GM12878 (cell line): ENCODE measurements around the gene HPS3. TPM values are rescaled to one million over a fixed set of nuclear protein-coding genes. Genes with fewer than 3 reads are reported as not detected.
A peak's percentile ranks its signal among the peaks of the same experiment; 100 is the strongest.
"Not testable (repeated sequence)": the region's sequence is repeated elsewhere in the genome, so short reads cannot be mapped to it uniquely, and the experiment has no call there.

Experiments
- ATAC-seq: fragments of 200-7000 bp; cut with Tn5 transposase; 3 replicates; pipeline ENCODE4 v1.9.1; 2020; ENCODE audit warnings: mild to moderate bottlenecking, moderate library complexity
- BruUV-seq: library from RNA; stranded (reverse); fragments of 400-500 nt; replicated peaks from 2 replicates; lab custom pipeline; 2021; lab: Mats Ljungman, UMichigan
- CTCF ChIA-PET: fragments of 300-600 bp; sonication (Branson Sonifier 250); formaldehyde crosslinking; extraction: SDS; loops from one replicate; lab custom pipeline; 2021; ENCODE audit warnings: inconsistent platforms; lab: Yijun Ruan, JAX
- POLR2A ChIA-PET: fragments of 350-600 bp; formaldehyde crosslinking; extraction: SDS; loops from one replicate; lab custom pipeline; 2021; ENCODE audit warnings: inconsistent platforms; lab: Charles Lee
- RAD21 ChIA-PET: fragments of 300-600 bp; sonication (Branson Sonifier 250); formaldehyde crosslinking; loops from one replicate; lab custom pipeline; 2023; ENCODE audit warnings: antibody characterized with exemption; ENCODE audit not compliant: unreplicated experiment; lab: Charles Lee
- SMC1A ChIA-PET: fragments of 300-600 bp; sonication (Branson Sonifier 250); formaldehyde crosslinking; loops from one replicate; lab custom pipeline; 2023; ENCODE audit not compliant: unreplicated experiment, uncharacterized antibody; lab: Charles Lee
- DNase-seq: peaks from one replicate; pipeline ENCODE4 v3.0.0-alpha.2; 2011; ENCODE audit warnings: low read depth, low spot score
- FAIRE-seq: peaks from 3 replicates; lab custom pipeline; 2011; peaks lifted over from hg19 to GRCh38; lab: Jason Lieb, UNC
- H2AFZ ChIP-seq: 2 replicates; pipeline ENCODE4 v1.6.0; 2011; ENCODE audit warnings: low read depth, low read length, control low read depth; ENCODE audit not compliant: control insufficient read depth
- H3K27ac ChIP-seq: 2 replicates; pipeline ENCODE4 v1.5.1; 2011; ENCODE audit warnings: control low read depth; ENCODE audit not compliant: control insufficient read depth, insufficient read depth
- H3K27me3 ChIP-seq, 2 experiments: replicated peaks in 1 of 2; 2 replicates each; pipeline versions ENCODE4 v1.6.0 to v1.6.1; 2011; ENCODE audit warnings: low read length in 1 of 2; ENCODE audit not compliant: control insufficient read depth in 2 of 2, insufficient read depth in 2 of 2
- H3K36me3 ChIP-seq, 2 experiments: 2 replicates each; pipeline ENCODE4 v1.5.1; 2011; ENCODE audit warnings: low read length in 1 of 2; ENCODE audit not compliant: control insufficient read depth in 2 of 2, insufficient read depth in 2 of 2
- H3K4me1 ChIP-seq: 2 replicates; pipeline ENCODE4 v1.6.1; 2011; ENCODE audit warnings: mild to moderate bottlenecking, low read length, moderate library complexity, mixed read lengths; ENCODE audit not compliant: control insufficient read depth, insufficient read depth
- H3K4me2 ChIP-seq: 2 replicates; pipeline ENCODE4 v1.6.0; 2011; ENCODE audit warnings: control low read depth; ENCODE audit not compliant: control insufficient read depth, insufficient read depth
- H3K4me3 ChIP-seq: fragments of 200-600 bp; sonication (generic); 2 replicates; pipeline ENCODE4 v1.5.1; 2016
- H3K79me2 ChIP-seq: 2 replicates; pipeline ENCODE4 v1.6.0; 2011; ENCODE audit warnings: low read length; ENCODE audit not compliant: control insufficient read depth, insufficient read depth
- H3K9ac ChIP-seq: 2 replicates; pipeline ENCODE4 v1.8.0; 2011; ENCODE audit warnings: low read length, control low read depth, mixed read lengths; ENCODE audit not compliant: control insufficient read depth, insufficient read depth
- H3K9me3 ChIP-seq: replicated peaks from 3 replicates; pipeline ENCODE4 v1.5.1; 2011; ENCODE audit warnings: mild to moderate bottlenecking, low read length; ENCODE audit not compliant: control insufficient read depth, insufficient read depth
- H4K20me1 ChIP-seq: 2 replicates; pipeline ENCODE4 v1.6.0; 2011; ENCODE audit not compliant: control insufficient read depth, insufficient read depth
- BCL11A ChIP-seq: IDR thresholded peaks from 2 replicates; pipeline ENCODE4 v1.6.1; 2011; ENCODE audit warnings: low read depth, low read length
- BHLHE40 ChIP-seq, 2 experiments: fragments of 450-650 bp in 1 of 2; IDR thresholded peaks; 2 replicates each; pipeline ENCODE4 v1.6.1; 2011 to 2017; ENCODE audit warnings: low read depth in 2 of 2, borderline replicate concordance in 1 of 2, improper control_type of control experiment in 1 of 2, low read length in 1 of 2, mild to moderate bottlenecking in 1 of 2
- BMI1 ChIP-seq: fragments of 450-650 bp; IDR thresholded peaks from 2 replicates; pipeline ENCODE4 v1.6.1; 2016; ENCODE audit warnings: mild to moderate bottlenecking, moderate library complexity, borderline replicate concordance
- CEBPB ChIP-seq, 2 experiments: fragments of 150-350 bp in 1 of 2; IDR thresholded peaks; 2 replicates each; pipeline ENCODE4 v1.6.1; 2012 to 2014; ENCODE audit warnings: low read depth in 2 of 2, low read length in 2 of 2, borderline replicate concordance in 1 of 2, inconsistent platforms in 1 of 2
- DPF2 ChIP-seq: fragments of 450-650 bp; IDR thresholded peaks from 2 replicates; pipeline ENCODE4 v1.6.1; 2017; ENCODE audit warnings: mild to moderate bottlenecking
- JUNB ChIP-seq: IDR thresholded peaks from 2 replicates; pipeline ENCODE4 v1.6.1; 2016; ENCODE audit warnings: antibody characterized with exemption, mild to moderate bottlenecking
- JUND ChIP-seq: IDR thresholded peaks from 2 replicates; pipeline ENCODE4 v1.6.1; 2012; ENCODE audit warnings: low read depth, mild to moderate bottlenecking, low read length, improper control_type of control experiment, moderate library complexity
- NFIC ChIP-seq: IDR thresholded peaks from 2 replicates; pipeline ENCODE4 v1.6.1; 2012; ENCODE audit warnings: low read depth, mild to moderate bottlenecking, inconsistent platforms, low read length, moderate library complexity
- NR2F1 ChIP-seq: fragments of 450-650 bp; conservative IDR thresholded peaks from 2 replicates; pipeline ENCODE4 v1.6.1; 2017; ENCODE audit warnings: mild to moderate bottlenecking
- POLR2AphosphoS2 ChIP-seq: IDR thresholded peaks from 2 replicates; pipeline ENCODE4 v1.6.1; 2011; ENCODE audit warnings: low read depth, mild to moderate bottlenecking, low read length, improper control_type of control experiment, moderate library complexity
- RAD21 ChIP-seq: IDR thresholded peaks from 2 replicates; pipeline ENCODE4 v1.6.1; 2011; ENCODE audit warnings: mild to moderate bottlenecking, low read depth, low read length, moderate library complexity; ENCODE audit not compliant: insufficient read depth
- SMAD1 ChIP-seq: fragments of 450-650 bp; IDR thresholded peaks from 2 replicates; pipeline ENCODE4 v1.6.1; 2018; ENCODE audit warnings: mild to moderate bottlenecking, low read depth; ENCODE audit not compliant: partially characterized antibody
- ZNF207 ChIP-seq: fragments of 450-650 bp; IDR thresholded peaks from 2 replicates; pipeline ENCODE4 v1.6.1; 2014; ENCODE audit warnings: antibody characterized with exemption, mild to moderate bottlenecking, borderline replicate concordance
- ZNF217 ChIP-seq: fragments of 450-650 bp; IDR thresholded peaks from 2 replicates; pipeline ENCODE4 v1.6.1; 2017; ENCODE audit warnings: antibody characterized with exemption, mild to moderate bottlenecking
- WGBS: methylation state at CpG from one replicate; pipeline ENCODE4 v1.1.6; 2016; ENCODE audit warnings: low lambda C conversion rate; ENCODE audit not compliant: insufficient replicate concordance, insufficient coverage; ENCODE audit errors: missing lambda C conversion rate; 5-methylcytosine and 5-hydroxymethylcytosine counted together
- in situ Hi-C: fragments of 300-500 bp; cut with MboI; formaldehyde crosslinking; loops from 9 replicates; pipeline ENCODE4 v1.14.3; 2018; ENCODE audit warnings: mixed read lengths
- intact Hi-C: fragments of 100-400 bp; cut with micrococcal nuclease; formaldehyde crosslinking; loops from one replicate; pipeline ENCODE4 v1.14.2; 2022; ENCODE audit not compliant: unreplicated experiment
- polyA plus RNA-seq, 11 experiments: library from polyadenylated mRNA; depleted of rRNA in 4 of 11; unstranded in 6 of 11; stranded (reverse) in 5 of 11; fragments of >200 nt; fragmentation: Nextera tagmentation in 4 of 11; fragmentation: Illumina TruSeq in 1 of 11; extraction: Ambion mirVana in 4 of 11; extraction: Trizol in 1 of 11; gene quantifications; 1 replicate in 1 of 11; 2 replicates in 10 of 11; pipeline versions ENCODE4 v1.2.1 to v1.2.3, GENCODE V29; 2011 to 2016; ENCODE audit warnings: inconsistent platforms in 2 of 11, missing spikeins in 2 of 11, low read depth in 1 of 11
- total RNA-seq, 4 experiments: library from RNA; depleted of rRNA in 3 of 4; stranded (reverse); fragments of >200 nt in 3 of 4; fragmentation: Illumina TruSeq in 1 of 4; extraction: Trizol in 1 of 4; gene quantifications; 2 replicates each; pipeline versions ENCODE4 v1.2.1 to v1.2.3, GENCODE V29; 2013 to 2021

Gene HPS3
- total and polyA plus RNA-seq, 10 of the 15 experiments (the other 5 are each of a cell fraction or from before 2014, with no cell fraction given) = 2.7 to 26.5 (median 14.8) TPM

DNA sequence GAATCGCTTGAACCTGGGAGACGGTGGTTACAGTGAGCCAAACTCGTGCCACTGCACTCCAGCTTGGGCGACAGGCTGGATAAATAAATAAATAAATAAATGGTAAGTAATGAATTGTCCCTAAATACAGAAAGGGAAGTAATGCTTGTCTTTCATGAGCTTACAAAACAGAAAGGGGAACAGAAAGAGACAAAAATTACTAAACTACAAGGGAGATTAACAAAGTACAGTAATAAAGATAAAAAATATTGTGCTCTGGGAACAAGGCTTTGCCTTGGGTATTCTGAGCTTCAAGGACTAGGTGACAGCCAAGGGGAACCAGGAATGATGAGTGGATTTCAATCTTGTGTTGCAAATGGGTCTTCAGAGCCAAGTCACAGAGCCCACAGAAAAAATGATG, 34.0 kb upstream of the HPS3 start (continued):
- TF ChIP-seq ZNF207 (no peak), POLR2AphosphoS2 (no peak), CEBPB (IDR thresholded peaks at IDR 0.05; ENCODE audit: borderline replicate concordance in 1 of 2, low read depth in 2 of 2, low read length in 2 of 2) (no peak), RAD21 (no peak), NFIC (peak; percentile 91), BCL11A (peak; percentile 77; the same call in 1 of the 2 replicates), JUND (0 out of 2 replicates have a peak, but pooled peaks have one; percentile 41), NR2F1 (no peak), DPF2 (peak; percentile 94), ZNF217 (peak; percentile 41; the same call in 1 of the 2 replicates), BMI1 (peak; percentile 70; the same call in 1 of the 2 replicates), SMAD1 (no peak), JUNB (peak; percentile 93), BHLHE40 (IDR thresholded peaks at IDR 0.05; ENCODE audit: borderline replicate concordance in 1 of 2, low read depth in 2 of 2, low read length in 1 of 2) (peak in 1 of 2 experiments; percentile 28; a peak in 1 of 4 replicates)

GRCh38 chr3:149097987-149098386, 31.5 kb upstream of the HPS3 start:
- ATAC-seq, DNase-seq, FAIRE-seq, H3K79me2 ChIP-seq, intact Hi-C loops, in situ Hi-C loops, H2AFZ ChIP-seq, H4K20me1 ChIP-seq, CTCF ChIA-PET, RAD21 ChIA-PET, SMC1A ChIA-PET, H3K4me2 ChIP-seq, H3K27ac ChIP-seq, H3K4me3 ChIP-seq, BruUV-seq, POLR2A ChIA-PET, H3K27me3 ChIP-seq, H3K4me1 ChIP-seq, H3K36me3 ChIP-seq, H3K9ac ChIP-seq, H3K9me3 ChIP-seq: not testable (repeated sequence)
- 79% methylated on average over 11 of the region's 19 CpGs for WGBS
